WTC11 (cell line): Measurements from ENCODE around the gene SLC35F5.

Experiments
- ATF1 ChIP-seq: sonication (generic); formaldehyde crosslinking; IDR thresholded peaks from 2 replicates; pipeline ENCODE4 v1.8.1; 2023; ENCODE audit warnings: mild to moderate bottlenecking, moderate library complexity, missing genetic modification reagents
- FOXJ3 ChIP-seq: sonication (generic); formaldehyde crosslinking; IDR thresholded peaks from 2 replicates; pipeline ENCODE4 v1.9.0; 2021; ENCODE audit warnings: missing genetic modification reagents, mild to moderate bottlenecking, borderline replicate concordance
- MAX ChIP-seq: sonication (generic); formaldehyde crosslinking; IDR thresholded peaks from 2 replicates; pipeline ENCODE4 v1.8.0; 2022; ENCODE audit warnings: mild to moderate bottlenecking, missing genetic modification reagents
- SP1 ChIP-seq: sonication (generic); formaldehyde crosslinking; conservative IDR thresholded peaks from 2 replicates; pipeline ENCODE4 v1.8.1; 2022; ENCODE audit warnings: missing genetic modification reagents
- TCF7 ChIP-seq: sonication (generic); formaldehyde crosslinking; IDR thresholded peaks from 2 replicates; pipeline ENCODE4 v1.8.0; 2022; ENCODE audit warnings: mild to moderate bottlenecking, low read depth, missing genetic modification reagents, moderate library complexity
- TEAD4 ChIP-seq: sonication (generic); formaldehyde crosslinking; IDR thresholded peaks from 2 replicates; pipeline ENCODE4 v1.8.0; 2022; ENCODE audit warnings: mild to moderate bottlenecking, missing genetic modification reagents
- TP53 ChIP-seq: sonication (generic); formaldehyde crosslinking; IDR thresholded peaks from 2 replicates; pipeline ENCODE4 v1.8.1; 2023; ENCODE audit warnings: mild to moderate bottlenecking, missing genetic modification reagents
- TF ChIP-seq, protein P1 (sequence below): fragments of 200-600 bp; IDR thresholded peaks from 2 replicates; pipeline ENCODE4 v1.8.0; 2022; ENCODE audit warnings: antibody characterized with exemption

DNA sequence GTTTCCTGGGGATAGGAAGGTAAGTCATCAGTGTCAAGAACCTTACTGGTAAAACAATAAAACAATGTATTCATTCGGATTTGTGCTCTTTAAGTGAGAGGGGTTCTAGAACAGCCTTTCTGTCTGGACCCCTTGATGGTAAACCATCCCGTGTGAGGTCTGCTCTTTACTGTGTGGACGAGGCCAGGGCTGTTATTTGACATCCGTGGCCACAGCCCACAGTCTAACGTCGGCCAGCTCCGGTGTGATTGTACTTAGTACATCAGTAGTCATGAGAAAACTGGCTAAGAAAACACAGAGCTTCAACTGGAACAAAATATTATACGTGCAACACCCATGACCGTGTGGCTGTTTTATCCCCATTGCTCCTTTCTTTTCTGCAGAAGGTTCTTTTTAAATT lies 62.0 kb downstream of the SLC35F5 start:
- TF ChIP-seq FOXJ3 (CRISPR knock-in tag) (no peak), SP1 (no peak), TCF7 (CRISPR knock-in tag) (no peak), TP53 (CRISPR knock-in tag) (no peak), MAX (CRISPR knock-in tag) (no peak), TEAD4 (CRISPR knock-in tag) (no peak), ATF1 (CRISPR knock-in tag) (no peak)
- TF ChIP-seq, protein P1, sequence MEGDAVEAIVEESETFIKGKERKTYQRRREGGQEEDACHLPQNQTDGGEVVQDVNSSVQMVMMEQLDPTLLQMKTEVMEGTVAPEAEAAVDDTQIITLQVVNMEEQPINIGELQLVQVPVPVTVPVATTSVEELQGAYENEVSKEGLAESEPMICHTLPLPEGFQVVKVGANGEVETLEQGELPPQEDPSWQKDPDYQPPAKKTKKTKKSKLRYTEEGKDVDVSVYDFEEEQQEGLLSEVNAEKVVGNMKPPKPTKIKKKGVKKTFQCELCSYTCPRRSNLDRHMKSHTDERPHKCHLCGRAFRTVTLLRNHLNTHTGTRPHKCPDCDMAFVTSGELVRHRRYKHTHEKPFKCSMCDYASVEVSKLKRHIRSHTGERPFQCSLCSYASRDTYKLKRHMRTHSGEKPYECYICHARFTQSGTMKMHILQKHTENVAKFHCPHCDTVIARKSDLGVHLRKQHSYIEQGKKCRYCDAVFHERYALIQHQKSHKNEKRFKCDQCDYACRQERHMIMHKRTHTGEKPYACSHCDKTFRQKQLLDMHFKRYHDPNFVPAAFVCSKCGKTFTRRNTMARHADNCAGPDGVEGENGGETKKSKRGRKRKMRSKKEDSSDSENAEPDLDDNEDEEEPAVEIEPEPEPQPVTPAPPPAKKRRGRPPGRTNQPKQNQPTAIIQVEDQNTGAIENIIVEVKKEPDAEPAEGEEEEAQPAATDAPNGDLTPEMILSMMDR: no peak
